Adipose tissue (tissue), 3 donors: ENCODE data around the gene SLCO2A1. TPM values are rescaled to one million over a fixed set of nuclear protein-coding genes. Genes with fewer than 3 reads are reported as not detected.

ENCODE experiments used
- H3K27ac ChIP-seq: one replicate; pipeline ENCODE4 v1.5.1; 2013; ENCODE audit warnings: low read depth, low read length
- WGBS, 3 donors: extraction: QIAGEN DNeasy Blood & Tissue Kit; methylation state at CpG; one replicate each; pipeline ENCODE4 v1.1.7; 2013; 5-methylcytosine and 5-hydroxymethylcytosine counted together
- polyA plus RNA-seq, 3 donors: library from polyadenylated mRNA; stranded (reverse); fragments of 200-250 nt; gene quantifications; one replicate each; pipeline ENCODE4 v1.2.3, GENCODE V29; 2013
- donor health status: healthy with polysubstance abuse.
- donor health status: Bipolar disorder and iron deficiency.
- donor health status: healthy.

Gene SLCO2A1
- polyA plus RNA-seq, 3 donors = 5.2 to 33.5 (median 6.3) TPM

GRCh38 chr3:133933097-133934024, 96.4 kb downstream of the SLCO2A1 start:
- WGBS, 3 donors = 90 to 93% (median 91%) methylated on average over 9 of the region's 9 CpGs
- no peak overlapping the region for H3K27ac ChIP-seq

- H3K27ac ChIP-seq = no peak overlapping the region
- 94 to 98% (median 96%) methylated on average over 6 of the region's 6 CpGs for WGBS, 3 donors
Measured at GRCh38 chr3:133932009-133932408, 97.7 kb downstream of the SLCO2A1 start.

- WGBS, 3 donors = 87 to 97% (median 93%) methylated on average over 8 of the region's 8 CpGs
- no peak overlapping the region for H3K27ac ChIP-seq
Measured at GRCh38 chr3:133931084-133931483, 98.6 kb downstream of the SLCO2A1 start.

- WGBS, 3 donors = 79 to 91% (median 81%) methylated on average over 1 of the region's 1 CpG
- H3K27ac ChIP-seq = no peak overlapping the region
Measured at GRCh38 chr3:133930341-133930933, 99.3 kb downstream of the SLCO2A1 start.

- H3K27ac ChIP-seq = no peak overlapping the region
- 81 to 93% (median 91%) methylated on average over 14 of the region's 14 CpGs for WGBS, 3 donors
Measured at GRCh38 chr3:133928903-133929607, 100.7 kb downstream of the SLCO2A1 start.

- 83 to 86% (median 85%) methylated on average over 19 to 20 of the region's 20 CpGs for WGBS, 3 donors
- H3K27ac ChIP-seq = no peak overlapping the region
Measured at GRCh38 chr3:133928136-133928893, 101.4 kb downstream of the SLCO2A1 start.

GRCh38 chr3:133927540-133928066, 102.1 kb downstream of the SLCO2A1 start:
- WGBS, 3 donors = 1 to 2% (median 1%) methylated on average over 19 to 51 of the region's 51 CpGs
- no peak overlapping the region for H3K27ac ChIP-seq

GRCh38 chr3:133926736-133927539, 102.8 kb downstream of the SLCO2A1 start:
- no peak overlapping the region for H3K27ac ChIP-seq
- WGBS, 3 donors = 19 to 21% (median 20%) methylated on average over 34 of the region's 34 CpGs

- no peak overlapping the region for H3K27ac ChIP-seq
- 96 to 98% (median 98%) methylated on average over 10 of the region's 10 CpGs for WGBS, 3 donors
Measured at GRCh38 chr3:133925960-133926735, 103.6 kb downstream of the SLCO2A1 start.

- WGBS, 3 donors = 62 to 82% (median 79%) methylated on average over 4 of the region's 4 CpGs
- no peak overlapping the region for H3K27ac ChIP-seq
Measured at GRCh38 chr3:133924041-133924440, 105.7 kb downstream of the SLCO2A1 start.

- no peak overlapping the region for H3K27ac ChIP-seq
- WGBS, 3 donors = 94 to 100% (median 99%) methylated on average over 1 of the region's 1 CpG
Measured at GRCh38 chr3:133921592-133921991, 108.1 kb downstream of the SLCO2A1 start.

- no peak overlapping the region for H3K27ac ChIP-seq
Measured at GRCh38 chr3:133917144-133917543, 112.6 kb downstream of the SLCO2A1 start.

- WGBS, 3 donors = 68 to 79% (median 75%) methylated on average over 10 of the region's 10 CpGs
Measured at GRCh38 chr3:133915685-133916658, 113.8 kb downstream of the SLCO2A1 start.

GRCh38 chr3:133914839-133915600, 114.7 kb downstream of the SLCO2A1 start:
- WGBS, 3 donors = 82 to 87% (median 83%) methylated on average over 12 of the region's 12 CpGs
- no peak overlapping the region for H3K27ac ChIP-seq

More at GRCh38 chr3:133915685-133916658, 113.8 kb downstream of the SLCO2A1 start:
- no peak overlapping the region for H3K27ac ChIP-seq

- H3K27ac ChIP-seq = no peak overlapping the region
- 68 to 87% (median 86%) methylated on average over 2 of the region's 2 CpGs for WGBS, 3 donors
Measured at GRCh38 chr3:133910422-133910821, 119.3 kb downstream of the SLCO2A1 start.
